Coronary artery (tissue), 2 donors: Measurements from ENCODE around the gene ACSF3.

ENCODE experiments used
- DNase-seq: peaks from one replicate; pipeline ENCODE4 v3.0.0-alpha.2; 2017; ENCODE audit warnings: low spot score
- H3K27ac ChIP-seq, 2 donors: fragments of 200-600 bp; sonication (generic); one replicate each; pipeline ENCODE4 v1.5.1; 2016 to 2019
- H3K4me3 ChIP-seq: fragments of 200-600 bp; sonication (generic); 2 replicates; pipeline ENCODE4 v1.5.1; 2016; ENCODE audit warnings: mild to moderate bottlenecking, moderate library complexity
- TF ChIP-seq, protein P1 (sequence below): fragments of 200-600 bp; sonication (generic); IDR thresholded peaks from one replicate; pipeline ENCODE4 v1.5.1; 2019; ENCODE audit warnings: antibody characterized with exemption

The ACSF3 gene

DNA sequence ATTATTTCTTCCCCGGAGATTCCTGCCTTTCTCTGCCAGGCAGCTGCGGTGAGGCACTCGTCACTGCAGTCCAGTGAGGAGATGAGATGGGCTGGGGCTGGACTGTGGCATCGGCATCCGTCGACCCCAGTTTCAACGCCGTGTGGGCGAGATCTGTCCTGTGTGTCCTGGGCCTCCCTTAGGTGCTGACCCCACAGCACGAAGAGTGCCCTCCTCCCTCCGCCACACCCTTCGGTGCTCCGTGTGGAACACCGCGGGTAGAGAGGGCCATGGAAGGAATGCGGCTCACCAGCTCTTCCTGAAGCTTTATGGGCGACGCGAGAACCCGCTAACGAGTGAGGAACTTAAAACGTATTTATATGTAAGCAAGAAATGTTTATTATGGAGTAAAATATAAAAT, 17.6 kb downstream of the ACSF3 start:
- Histone ChIP-seq H3K27ac (no peak overlapping the region), H3K4me3 (no peak overlapping the region)
- TF ChIP-seq, protein P1, sequence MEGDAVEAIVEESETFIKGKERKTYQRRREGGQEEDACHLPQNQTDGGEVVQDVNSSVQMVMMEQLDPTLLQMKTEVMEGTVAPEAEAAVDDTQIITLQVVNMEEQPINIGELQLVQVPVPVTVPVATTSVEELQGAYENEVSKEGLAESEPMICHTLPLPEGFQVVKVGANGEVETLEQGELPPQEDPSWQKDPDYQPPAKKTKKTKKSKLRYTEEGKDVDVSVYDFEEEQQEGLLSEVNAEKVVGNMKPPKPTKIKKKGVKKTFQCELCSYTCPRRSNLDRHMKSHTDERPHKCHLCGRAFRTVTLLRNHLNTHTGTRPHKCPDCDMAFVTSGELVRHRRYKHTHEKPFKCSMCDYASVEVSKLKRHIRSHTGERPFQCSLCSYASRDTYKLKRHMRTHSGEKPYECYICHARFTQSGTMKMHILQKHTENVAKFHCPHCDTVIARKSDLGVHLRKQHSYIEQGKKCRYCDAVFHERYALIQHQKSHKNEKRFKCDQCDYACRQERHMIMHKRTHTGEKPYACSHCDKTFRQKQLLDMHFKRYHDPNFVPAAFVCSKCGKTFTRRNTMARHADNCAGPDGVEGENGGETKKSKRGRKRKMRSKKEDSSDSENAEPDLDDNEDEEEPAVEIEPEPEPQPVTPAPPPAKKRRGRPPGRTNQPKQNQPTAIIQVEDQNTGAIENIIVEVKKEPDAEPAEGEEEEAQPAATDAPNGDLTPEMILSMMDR: no peak
- no peak for DNase-seq

DNA sequence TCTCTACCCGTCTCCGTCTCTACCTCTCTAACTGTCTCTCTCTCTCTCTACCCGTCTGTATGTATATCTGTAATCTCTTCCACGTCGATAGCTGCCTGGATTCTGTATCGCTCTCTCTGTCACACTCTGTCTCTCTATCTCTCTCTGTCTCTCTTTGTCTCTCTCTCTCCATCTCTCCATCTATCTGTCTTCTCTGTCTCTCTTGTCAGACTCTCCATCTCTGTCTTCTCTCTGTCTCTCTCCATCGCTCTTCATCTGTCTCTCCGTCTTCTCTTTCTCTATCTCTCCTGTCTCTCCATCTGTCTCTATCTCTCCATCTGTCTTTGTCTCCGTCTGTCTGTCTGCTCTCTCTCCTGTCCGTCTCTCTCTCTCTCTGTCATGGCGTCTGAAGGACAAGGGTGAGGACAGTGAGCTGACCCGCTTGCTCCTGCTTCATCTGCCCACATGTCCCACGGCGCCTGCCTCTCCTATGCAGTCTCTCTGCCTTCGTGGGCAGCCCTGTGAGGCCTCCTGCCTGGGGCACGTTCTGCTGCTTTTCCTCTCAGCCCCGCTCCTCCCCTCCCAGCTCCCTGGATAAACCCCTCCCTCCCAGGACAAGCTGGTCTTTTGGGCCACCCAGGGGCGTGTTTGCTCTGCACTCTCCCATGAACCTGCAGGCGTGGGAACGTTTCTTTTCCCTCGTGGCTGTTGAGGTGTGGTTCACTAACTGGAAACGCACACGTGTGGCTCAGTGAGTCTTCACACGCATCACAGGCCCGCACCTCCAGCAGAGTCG, 18.9 kb downstream of the ACSF3 start:
- TF ChIP-seq, protein P1: no peak

DNA sequence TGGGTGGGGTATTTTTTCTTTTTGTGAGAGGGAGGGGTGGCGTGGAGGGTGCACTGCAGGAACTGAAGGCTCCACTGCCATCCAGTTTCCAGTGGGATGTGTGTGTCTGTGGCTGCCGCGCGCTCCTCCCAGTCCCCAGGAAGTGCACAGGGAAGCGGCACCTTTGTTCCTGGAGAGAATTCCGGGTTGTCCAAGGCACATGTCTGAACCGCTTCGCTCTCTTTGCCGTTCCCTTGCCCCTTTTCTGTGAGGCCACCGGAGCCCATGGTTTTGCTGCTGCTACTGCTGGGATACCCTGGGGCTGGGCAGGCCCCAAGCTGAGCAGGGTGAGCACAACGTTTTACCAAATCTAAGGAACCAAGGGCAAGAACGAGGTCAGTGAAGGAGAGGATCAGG, 19.5 kb downstream of the ACSF3 start:
- H3K4me3 ChIP-seq: no peak overlapping the region
- no peak for DNase-seq
- H3K27ac ChIP-seq: no peak overlapping the region
- TF ChIP-seq, protein P1: no peak

More for the DNA sequence above, 18.9 kb downstream of the ACSF3 start:
- DNase-seq: no peak
- Histone ChIP-seq H3K27ac (no peak overlapping the region), H3K4me3 (no peak overlapping the region)

DNA sequence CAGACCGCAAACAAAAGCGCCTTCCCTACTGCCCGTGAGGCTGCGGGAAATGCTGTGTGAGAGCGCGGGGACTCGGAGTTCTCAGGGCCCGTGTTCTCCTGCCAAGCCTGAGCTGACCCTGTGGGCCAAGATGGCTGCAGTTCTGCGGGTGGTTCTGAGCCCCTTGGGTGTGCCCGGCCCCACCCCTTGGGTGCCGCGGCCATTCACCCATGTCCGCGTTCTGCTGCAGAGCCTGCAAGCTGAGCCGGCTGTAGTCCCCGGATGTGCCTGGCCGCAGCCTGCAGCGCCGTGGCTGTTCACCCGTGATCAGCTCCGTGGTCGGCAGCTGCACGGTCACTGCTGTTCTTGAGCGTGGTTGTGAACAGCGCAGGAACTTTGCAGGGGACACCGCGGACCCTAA, 20.0 kb downstream of the ACSF3 start:
- no peak overlapping the region for H3K4me3 ChIP-seq
- no peak overlapping the region for H3K27ac ChIP-seq
- TF ChIP-seq, protein P1: no peak
- DNase-seq: no peak

DNA sequence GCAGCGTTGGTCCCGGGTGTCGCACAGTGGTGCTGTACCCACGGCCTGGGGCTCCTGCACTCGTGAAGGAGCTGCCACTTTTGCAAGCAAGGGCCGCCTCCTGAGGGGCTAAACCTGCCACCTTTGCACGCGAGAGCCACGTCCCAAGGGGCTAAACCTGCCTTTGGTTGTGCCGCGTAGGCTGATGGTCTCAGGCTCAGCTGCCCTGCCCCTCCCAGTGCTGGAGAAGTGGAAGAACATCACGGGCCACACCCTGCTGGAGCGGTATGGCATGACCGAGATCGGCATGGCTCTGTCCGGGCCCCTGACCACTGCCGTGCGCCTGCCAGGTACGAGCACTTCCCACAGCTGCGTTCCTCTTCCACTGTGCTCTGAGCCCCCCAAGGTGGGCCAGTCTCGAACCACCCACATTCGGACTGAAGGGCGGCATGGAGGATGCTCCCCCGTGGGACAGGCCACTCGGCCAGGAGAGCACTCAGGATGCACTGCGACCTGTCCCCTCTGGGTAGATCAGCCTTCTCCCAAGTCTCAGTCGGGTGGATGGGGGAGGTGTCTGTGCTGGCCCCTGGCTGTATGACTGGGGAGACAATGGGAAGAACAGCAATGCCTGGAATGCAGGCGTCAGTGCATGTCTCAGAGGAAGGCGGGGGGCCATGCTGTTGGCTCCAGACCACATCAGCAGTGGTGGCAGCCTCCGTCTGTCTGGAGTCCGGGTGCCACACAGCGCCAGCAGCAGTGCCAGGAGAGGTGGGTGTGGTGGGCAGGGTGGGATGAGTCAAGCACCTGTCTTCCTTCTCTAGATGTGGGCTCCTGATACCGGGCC, 20.7 kb downstream of the ACSF3 start:
- Histone ChIP-seq H3K4me3 (no peak overlapping the region), H3K27ac (peak overlapping the region in 1 of 2 donors; percentile 53)
- no peak for DNase-seq
- TF ChIP-seq, protein P1: no peak

DNA sequence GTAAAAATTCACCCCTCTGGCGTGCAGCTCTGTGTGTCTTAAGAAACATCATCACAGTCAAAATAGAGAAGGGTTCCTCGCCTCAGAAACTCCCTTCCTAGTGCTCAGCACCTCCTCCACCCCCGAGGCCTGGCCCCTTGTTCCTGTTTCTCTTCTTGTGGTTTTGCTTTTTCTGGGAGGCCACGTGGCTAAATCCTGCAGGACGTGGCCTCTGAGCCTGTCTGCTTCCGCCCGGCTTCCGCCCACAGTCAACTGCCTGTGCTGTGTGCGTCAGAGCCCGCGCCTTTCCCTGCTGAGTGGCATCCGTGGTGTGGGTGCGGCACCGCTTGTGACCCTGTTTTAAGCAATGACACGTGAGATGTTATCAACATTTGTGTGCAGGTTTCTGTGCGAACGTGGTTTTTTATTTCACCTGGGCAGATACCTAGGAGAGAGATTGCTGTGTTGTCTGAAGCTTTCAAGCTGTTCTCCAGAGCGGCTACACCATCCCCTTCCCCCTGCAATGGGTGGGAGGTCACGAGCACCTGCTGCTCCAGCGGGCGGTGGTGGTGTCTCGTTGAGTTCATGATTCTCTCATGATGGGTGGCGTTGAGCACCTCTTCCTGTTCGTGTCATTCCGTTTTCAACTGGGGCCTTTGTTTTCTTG, 21.7 kb downstream of the ACSF3 start:
- Histone ChIP-seq H3K4me3 (no peak overlapping the region), H3K27ac (peak overlapping the region in 1 of 2 donors; percentile 53)
- TF ChIP-seq, protein P1: no peak
- DNase-seq: no peak
